Amygdala (tissue), 56 donors: ENCODE data around the gene PPA2.
"Not testable (repeated sequence)": the region's sequence is repeated elsewhere in the genome, so short reads cannot be mapped to it uniquely, and the experiment has no call there.

Experiments
- DNase-seq, 56 donors: peaks; one replicate each; lab custom pipeline; 2025; lab: John Stamatoyannopoulos, UW

The PPA2 gene

GRCh38 chr4:105461221-105461620 lies 12.6 kb downstream of the PPA2 start:
- no peak for DNase-seq

GRCh38 chr4:105460306-105460705 lies 13.6 kb downstream of the PPA2 start:
- DNase-seq: no peak

GRCh38 chr4:105458541-105458940 lies 15.3 kb downstream of the PPA2 start:
- DNase-seq: not testable (repeated sequence)

GRCh38 chr4:105458001-105458400 lies 15.9 kb downstream of the PPA2 start:
- DNase-seq: no peak

- no peak for DNase-seq
These were observed 17.9 kb downstream of the PPA2 start for GRCh38 chr4:105455998-105456397.

GRCh38 chr4:105455182-105455581 lies 18.7 kb downstream of the PPA2 start:
- DNase-seq: no peak

GRCh38 chr4:105453550-105454205 lies 20.2 kb downstream of the PPA2 start:
- DNase-seq: no peak

- DNase-seq: no peak
These were observed 22.5 kb downstream of the PPA2 start for GRCh38 chr4:105451346-105451745.

GRCh38 chr4:105440890-105441289 lies 33.0 kb downstream of the PPA2 start:
- no peak for DNase-seq

GRCh38 chr4:105437637-105438036 lies 36.2 kb downstream of the PPA2 start:
- DNase-seq: no peak

GRCh38 chr4:105436414-105436813 lies 37.4 kb downstream of the PPA2 start:
- DNase-seq: no peak

- no peak for DNase-seq
These were observed 38.9 kb downstream of the PPA2 start for GRCh38 chr4:105434940-105435339.

- no peak for DNase-seq
These were observed 40.4 kb downstream of the PPA2 start for GRCh38 chr4:105433421-105433820.

GRCh38 chr4:105432438-105432837 lies 41.4 kb downstream of the PPA2 start:
- no peak for DNase-seq

GRCh38 chr4:105430811-105431210 lies 43.1 kb downstream of the PPA2 start:
- DNase-seq: no peak

- DNase-seq: no peak
These were observed 47.5 kb downstream of the PPA2 start for GRCh38 chr4:105426187-105426897.

GRCh38 chr4:105422207-105422920 lies 51.5 kb downstream of the PPA2 start:
- no peak for DNase-seq

- no peak for DNase-seq
These were observed 56.2 kb downstream of the PPA2 start for GRCh38 chr4:105417624-105418023.

GRCh38 chr4:105415281-105415744 lies 58.5 kb downstream of the PPA2 start:
- DNase-seq: no peak

GRCh38 chr4:105414316-105414715 lies 59.5 kb downstream of the PPA2 start:
- no peak for DNase-seq

GRCh38 chr4:105409135-105409534 lies 64.7 kb downstream of the PPA2 start:
- DNase-seq: not testable (repeated sequence)
